ENCODE measurements around the gene SERINC4.
A peak's percentile ranks its signal among the peaks of the same experiment; 100 is the strongest.

SERINC4 gene

DNA sequence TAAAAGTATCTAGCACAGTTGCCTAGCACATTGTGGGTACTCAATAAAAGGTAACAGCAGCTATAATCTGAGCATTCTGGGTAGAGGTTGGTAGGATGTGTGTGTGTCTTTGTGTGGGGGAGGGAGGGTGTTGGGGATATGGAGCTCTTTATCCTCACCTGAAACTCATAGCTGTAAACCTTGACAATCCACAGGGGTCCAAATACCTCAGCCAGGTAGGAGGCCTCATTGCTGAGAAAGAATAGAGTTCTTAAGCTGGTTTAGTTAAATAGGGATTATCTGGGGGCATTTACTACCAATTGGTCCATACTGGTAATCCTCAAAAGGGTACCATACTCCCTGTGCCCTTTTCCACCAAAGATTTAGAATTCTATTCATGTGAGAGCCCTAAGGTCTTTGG, 4.0 kb downstream of the SERINC4 start:
- DNase-seq = no peak

DNA sequence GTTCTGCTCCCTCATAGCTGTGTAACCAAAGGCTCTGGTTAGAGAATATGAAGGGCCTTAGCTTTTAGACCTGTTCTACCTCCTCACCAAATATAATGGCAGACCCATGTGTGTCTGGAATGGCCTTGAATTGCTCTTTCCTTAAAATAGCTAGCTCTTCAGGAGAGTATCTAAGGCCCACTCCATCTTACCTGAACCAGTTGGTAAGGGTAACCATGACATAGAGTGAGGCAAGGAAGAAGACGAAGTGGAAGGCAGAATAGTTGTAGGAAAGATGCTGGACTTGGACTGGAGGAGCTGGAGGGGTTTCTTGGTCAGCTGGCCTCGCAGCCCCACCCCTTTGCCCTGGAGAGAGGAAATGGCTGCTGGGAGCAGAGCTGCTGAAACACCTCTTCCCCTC, 4.8 kb downstream of the SERINC4 start:
- DNase-seq = no peak

DNA sequence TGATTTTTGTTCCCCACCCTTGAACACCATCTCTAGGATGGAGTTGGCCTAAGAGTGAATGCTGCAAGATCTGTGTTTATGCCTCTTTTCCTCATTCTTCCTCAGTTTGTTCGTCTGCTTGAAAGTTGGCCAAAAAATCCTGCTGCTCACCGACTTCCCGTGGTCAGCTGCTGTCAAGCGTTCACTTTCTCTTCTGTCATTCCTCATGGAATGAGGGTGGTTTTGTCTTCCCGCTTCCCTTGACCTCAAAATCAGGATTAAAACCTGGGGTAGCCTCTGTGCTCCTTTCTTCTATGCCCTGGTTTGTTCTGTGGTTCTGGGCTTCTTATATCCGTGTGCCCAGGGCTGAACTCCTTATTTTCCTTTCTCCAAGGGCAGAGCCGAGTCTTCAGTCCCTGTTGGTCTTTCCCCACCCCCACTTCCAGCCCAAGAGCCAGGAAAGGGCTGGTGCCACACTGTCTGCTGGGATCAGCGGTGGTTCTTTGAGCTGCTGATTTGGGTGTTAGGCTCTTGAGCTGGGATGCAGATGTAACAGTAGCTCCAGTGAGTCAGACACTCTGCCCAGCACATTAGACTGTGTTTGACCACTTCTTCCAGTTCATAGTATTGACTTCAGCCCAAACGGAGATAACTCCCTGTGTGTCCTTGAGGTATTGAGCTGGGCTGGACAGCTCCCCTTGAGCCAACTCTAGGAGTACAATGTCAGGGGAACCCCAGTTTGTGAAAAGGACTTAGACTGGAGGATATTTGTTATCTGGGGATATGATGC, 5.6 kb downstream of the SERINC4 start:
- DNase-seq = no peak

DNA sequence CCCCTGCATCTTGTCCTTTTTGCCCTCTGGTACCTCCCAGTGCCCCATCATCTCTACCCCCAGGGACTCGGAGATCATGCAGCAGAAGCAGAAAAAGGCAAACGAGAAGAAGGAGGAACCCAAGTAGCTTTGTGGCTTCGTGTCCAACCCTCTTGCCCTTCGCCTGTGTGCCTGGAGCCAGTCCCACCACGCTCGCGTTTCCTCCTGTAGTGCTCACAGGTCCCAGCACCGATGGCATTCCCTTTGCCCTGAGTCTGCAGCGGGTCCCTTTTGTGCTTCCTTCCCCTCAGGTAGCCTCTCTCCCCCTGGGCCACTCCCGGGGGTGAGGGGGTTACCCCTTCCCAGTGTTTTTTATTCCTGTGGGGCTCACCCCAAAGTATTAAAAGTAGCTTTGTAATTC, 6.4 kb downstream of the SERINC4 start:
- DNase-seq = no peak

DNA sequence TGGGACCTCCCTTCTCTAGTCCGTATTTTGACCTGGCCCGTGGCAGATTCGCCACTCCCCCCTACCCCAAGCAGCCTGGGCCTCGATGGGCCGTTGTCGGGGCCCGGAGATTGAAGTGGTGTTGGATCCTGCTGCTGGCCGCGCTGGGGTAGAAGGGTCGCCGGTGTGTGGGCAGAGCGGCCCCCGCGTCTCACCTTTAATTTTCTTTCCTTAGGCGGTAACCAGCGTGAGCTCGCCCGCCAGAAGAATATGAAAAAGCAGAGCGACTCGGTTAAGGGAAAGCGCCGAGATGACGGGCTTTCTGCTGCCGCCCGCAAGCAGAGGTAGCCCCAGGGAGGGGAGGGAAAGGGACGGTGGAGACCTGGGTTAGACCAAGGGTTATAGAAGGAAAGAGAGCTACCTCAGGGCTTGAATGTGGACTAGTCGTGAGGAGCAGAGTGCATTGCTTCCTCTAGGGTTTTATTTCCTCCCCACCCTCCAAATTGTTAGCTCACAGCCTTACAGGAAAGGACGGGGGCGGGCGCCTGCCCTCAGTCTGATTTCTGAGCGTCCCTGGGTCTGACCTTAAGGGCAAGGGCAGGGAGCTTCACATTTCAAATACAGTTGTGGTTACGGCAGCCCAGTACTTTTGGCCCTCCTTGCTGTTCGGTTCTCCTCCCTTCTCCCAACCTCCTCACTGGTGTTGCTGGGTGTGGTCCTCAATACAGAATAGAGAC, 7.1 kb downstream of the SERINC4 start:
- DNase-seq = no peak

DNA sequence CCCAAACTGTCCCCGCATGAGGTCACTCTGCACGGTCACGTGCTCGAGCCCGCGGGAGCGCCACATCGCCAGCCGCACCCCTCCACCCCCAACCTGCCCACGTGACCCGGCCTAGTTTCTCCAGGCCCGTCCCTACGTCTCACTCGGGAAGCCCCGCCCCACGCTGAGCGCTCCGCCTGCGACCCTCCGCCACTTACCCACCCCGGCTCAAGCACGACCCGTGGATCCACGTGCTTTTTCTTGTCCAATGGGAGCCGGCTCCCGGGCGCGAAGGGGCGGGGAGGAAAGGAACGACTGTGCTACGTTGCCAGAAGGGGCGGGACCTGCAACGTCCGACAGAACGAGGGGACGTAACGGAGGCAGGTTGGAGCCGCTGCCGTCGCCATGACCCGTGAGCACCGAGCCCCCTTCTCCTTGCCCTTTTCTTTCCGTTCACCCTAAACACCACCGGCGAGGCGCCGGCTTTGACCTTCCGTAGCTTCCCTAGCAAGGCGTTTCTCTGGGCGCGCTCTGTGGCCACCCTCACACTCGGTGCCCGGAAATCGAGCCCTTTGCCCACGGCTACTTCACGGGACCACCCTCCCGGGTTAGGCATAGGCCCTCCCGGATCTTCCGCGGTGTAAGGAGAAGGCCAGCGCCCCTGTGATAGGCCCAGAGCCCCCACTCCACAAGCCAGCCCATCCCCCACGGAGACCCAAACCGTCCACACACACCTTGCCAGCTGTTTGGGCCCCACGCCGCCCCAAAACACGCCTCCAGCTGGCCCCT, 7.8 kb downstream of the SERINC4 start, which contains the start of gene SERF2:
Gene SERF2 (plus strand): TSS at position 328 of the 768 bp plus-strand sequence. CDS start 57 bp downstream, at position 385.
- DNase-seq = peak; percentile 90

DNA sequence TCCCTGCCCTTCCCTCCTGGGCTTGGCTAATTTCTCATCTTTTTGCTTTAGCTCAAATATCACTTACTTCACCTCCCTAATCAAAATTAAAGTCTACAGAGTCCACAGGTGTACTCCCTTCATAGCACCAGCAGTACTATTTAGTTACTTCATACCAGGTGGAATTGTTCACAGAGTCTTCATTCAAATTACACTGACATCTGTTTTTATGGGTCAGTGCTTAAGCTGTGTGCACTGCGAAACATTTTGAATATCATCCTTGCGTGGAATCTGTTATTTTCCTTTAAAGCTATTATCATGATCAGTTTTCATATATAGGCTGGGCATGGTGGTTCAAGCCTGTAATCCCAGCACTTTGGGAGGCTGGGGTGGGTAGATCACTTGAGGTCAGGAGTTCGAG, 10.6 kb downstream of the SERINC4 start:
- no peak for DNase-seq

DNA sequence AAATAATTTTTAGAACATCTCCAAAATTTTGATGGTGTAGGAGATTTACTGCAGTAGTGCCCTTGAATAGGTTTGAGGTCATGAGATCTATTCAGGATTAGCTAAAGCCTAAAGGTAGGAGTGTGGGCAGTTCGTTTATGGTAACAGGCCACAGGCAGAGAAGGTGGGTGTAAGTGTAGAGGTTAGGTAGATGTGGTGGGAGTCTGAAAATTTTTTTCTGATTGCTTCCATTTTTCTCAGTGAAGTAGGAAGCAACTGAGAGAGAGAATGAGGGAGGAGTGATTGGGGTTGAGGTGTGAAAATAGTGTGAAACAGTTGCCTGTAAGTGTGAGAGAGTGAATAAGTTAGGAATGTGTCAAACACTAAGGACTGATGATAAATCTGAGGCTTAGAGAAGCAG, 21.0 kb downstream of the SERINC4 start:
- DNase-seq = no peak

DNA sequence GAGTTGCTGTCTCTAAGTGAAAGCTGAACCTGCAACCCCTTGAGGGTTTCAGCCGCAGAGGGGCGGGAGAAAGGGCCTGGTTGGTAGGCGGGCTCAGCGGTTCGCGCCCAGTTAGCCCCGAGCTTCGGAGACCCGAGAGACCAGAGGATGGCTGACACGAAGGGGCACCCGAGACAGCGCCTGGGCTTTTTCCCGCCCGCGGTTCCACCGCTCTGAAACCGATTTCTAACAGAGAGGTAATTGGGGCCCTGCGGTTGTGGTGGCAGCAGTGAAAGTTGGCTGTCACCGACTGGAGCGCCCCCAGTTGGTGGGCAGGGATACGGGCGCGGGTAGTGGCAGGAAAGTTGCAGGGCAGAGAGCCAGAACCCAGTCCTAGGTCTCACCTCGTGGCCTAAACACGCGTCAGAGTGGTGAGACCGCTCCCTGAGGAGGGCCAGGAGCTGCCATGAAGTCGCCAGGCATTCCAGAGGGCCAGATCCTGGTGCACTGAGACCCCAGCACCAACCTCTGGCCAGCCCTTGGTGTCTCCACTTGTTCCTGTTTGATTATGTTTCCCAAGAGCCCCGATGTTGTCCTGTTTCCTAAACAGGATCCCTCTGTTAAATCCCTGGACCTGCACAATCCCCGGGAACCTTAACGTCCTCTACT, 22.6 kb downstream of the SERINC4 start:
- DNase-seq = peak; percentile 66

DNA sequence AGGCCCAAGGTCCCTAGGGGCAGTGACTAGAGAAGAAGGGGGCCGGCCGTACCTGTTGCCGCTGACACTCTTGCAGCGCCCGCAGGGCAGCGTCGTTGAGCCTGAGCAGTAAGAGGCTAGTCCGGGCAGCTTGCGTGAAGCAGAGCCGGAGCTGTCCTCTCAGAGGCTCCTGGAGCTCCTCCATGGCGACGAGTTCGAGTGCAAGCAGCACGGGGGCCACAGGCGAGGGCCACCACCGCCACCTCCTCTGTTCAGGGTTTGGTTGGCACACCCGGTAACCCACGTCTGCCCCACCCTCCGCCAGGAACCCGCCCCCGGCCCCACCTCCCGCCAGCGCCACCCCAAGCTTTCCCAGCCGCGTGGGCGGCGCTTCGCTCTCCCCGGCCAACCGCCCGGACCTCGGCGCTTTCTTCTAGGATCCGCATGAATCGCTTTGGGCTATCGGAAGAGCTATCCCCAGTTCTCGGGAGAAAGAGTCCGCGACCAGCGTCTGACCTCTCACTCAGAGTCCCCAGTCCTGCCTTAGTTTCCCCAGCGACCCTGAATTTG, 23.2 kb downstream of the SERINC4 start, which contains the start of gene ELL3:
Gene ELL3 (minus strand): TSS at position 249 of the 549 bp plus-strand sequence. CDS start 65 bp downstream, at position 184.
- peak; percentile 52 for DNase-seq

DNA sequence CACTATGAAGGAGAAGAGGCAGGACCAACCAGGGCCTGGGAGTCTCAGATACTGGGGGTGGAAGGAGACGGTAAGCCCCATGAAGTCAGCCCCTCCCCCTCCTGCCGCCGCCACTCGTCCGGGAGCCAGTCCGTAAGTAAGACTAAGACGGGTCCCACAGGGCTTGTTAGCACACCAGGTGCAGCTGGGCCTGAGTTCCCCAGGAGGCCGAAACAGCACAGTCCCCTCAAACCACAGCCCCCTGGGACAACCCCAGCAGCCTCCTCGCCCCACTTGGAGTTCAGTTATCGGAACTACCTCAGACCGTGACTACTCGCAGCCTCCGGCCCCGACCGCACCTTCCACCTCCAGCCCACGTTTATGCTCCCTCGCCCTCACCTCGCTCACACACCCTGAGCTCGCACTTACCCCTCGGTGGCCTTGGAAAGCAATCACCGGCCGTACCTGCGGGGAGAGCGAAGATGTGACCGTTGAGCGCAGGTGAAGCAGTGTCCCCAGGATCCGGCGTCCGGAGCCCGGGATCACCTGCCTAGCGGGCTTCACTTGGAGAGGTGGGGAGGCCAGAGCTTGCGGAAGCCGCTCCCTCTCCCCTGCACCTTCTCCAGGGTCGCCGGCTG, 23.8 kb downstream of the SERINC4 start:
- no peak for DNase-seq

DNA sequence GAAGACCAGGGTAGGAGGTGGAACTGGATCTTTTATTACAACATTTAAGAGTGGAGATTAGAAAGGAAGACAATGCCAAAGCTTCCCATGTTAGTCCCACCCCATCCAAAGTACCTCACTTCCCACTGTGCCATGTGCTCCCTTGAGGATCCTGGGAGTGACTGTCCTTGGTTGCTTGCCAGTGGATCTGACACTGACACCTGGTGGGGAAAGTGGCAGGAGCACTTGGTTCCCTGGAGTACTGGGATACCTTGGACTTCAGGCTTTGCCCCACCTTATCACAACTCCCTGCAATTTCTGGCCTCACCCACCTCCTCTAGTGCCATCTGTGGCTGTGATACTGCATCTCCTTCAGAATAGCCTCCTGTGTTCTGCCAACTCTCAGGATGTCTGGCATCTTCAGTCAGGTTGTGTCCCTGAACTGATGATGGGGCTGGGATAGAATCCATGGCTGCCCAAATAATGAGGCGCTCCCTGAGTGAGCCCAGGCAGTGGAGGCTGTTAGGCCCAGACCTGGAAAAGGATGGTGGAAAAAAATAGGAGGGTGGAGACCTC, 24.5 kb downstream of the SERINC4 start:
- peak; percentile 26 for DNase-seq

DNA sequence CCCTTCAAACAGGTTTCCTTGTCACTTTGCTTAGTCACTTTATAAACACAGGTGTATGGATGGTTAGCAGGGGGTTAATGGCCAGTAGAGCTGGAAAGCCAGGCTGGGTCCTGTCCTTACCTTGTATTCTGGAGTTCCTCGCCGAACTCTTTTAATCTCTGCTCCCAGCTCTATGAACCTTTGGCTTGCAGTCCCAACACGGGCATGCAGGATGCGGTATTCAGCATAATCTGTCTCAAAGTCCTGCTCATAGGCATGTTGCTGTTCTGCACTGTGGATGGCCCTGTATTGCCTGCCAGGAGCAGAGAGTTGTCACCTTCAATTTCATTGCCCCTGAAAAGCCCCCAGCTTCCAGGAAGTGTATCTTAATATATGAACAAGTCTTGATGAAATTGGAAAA, 26.0 kb downstream of the SERINC4 start:
- DNase-seq = no peak

DNA sequence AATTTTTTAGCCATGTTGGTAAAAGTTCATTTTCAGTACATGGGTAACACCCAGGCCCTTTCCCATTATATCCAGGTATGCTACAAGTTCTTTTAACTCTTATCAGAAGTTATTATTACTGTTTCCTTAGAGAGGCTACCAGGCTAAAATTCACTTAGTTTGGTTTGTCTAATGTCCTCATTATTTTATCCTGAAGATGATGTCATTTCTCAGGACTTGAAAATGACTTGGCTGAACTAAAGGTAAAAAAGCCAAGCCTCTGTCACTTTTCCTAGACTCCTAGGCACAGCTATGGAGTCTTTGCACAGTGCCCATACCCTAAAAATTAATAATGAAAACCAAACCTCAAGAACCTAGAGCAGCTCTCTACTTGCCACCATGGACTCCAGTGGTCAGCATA, 27.4 kb downstream of the SERINC4 start:
- no peak for DNase-seq

DNA sequence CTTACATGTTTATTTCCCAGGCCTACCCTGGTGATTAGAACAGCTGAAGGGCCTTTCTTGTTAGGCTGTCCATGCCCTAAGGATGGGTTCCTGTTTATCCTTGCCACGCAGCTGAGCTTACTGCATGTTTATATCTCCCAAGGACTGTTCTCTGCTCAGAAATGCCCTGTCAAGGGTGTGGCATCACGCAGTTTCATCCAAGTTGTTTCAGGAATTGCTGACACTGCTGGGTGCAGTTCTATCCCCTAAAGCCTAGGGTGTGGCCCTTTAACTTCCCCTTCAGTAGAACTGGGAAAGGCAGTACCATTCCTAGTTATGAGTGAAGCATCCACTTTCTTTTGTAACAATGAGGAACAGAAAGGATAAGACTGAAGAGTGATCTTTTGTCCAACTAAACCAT, 28.2 kb downstream of the SERINC4 start:
- DNase-seq = no peak

DNA sequence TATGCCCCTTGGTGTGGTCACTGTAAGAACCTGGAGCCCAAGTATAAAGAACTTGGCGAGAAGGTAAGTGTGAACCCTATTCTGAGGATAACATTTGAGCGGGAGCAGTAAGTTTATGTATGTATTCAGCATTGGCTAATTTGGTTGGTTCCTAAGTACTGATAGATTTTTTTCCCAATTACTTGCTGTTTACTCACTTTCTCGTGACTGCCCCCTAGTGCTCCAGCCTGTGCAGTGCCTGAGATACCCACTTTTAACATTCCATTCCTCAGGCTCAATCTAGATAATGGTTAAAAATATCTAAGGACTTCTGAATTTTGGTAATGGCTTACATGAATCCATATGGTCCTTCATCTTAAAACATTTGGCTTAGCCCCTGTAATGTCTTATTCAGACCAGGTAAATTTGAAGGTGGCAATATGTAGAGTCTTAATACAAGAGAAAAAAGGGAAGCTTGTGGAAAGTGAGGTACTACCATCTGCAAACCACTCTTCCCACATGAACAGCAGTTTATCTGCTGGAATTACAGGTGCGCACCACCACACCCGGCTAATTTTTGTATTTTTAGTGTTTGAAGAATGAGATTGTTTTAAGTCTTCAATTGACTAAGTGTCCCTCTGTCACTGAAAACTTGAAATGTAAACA, 30.3 kb downstream of the SERINC4 start:
- DNase-seq = no peak

DNA sequence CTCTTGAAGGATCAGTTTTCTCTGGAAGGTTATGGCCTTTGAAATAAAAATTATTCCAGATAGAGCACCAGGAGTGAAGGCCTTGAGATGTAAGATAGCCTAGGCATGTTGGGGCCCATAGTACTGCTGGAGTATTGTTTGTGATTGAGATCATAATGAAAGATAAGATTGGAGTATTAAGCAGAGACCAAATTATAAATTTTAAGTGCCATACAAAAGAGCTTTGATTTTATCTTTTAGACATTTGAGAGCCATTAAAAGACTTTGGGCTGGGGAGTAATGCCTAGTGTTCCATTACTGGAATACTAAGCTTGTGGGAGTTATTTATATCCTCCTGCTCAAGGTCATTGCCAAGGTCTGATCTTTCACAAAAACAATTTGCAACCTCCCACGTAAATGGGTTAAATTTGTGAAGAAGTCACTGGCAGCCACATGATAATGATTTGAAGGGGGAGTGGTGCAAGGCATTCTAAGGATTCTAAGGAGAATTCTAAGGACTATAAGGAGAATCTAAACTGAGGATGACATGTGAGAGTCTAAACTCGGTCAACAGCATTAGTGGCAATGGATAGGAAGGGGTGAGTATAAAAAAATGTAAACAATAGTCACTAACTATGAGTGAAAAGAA, 36.1 kb downstream of the SERINC4 start:
- no peak for DNase-seq

DNA sequence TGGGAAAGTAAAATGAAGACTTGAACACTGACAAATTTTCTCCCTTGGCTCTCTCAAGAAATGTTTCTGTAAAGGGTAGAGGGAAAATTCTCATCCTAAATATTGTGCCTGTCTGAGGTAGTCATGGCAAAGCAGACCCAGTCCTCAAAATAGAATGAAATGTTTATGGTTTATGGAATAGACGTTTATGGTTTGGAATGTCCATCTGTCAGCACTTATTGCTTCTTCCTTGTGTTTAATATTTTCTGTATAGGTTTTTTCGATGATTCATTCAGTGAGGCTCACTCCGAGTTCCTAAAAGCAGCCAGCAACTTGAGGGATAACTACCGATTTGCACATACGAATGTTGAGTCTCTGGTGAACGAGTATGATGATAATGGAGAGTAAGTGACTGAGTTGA, 37.2 kb downstream of the SERINC4 start:
- no peak for DNase-seq

DNA sequence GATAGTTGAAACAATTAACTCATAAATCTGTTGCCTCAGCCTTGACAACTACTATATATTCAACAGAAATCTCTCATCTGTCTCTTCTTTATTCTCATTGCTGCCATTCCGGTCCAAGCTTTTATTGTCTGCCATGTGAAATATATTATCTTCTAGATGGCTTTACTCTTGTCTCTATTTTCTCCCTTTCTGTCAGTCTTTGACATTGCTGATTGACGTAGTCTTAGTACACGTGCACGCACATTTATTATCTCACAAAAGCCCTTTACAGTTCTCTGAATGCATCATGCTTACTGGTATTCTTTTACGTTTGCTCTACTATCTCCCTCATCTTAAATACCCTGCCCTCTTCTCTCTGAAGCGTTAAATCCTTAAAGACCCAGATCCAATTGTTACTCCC, 48.1 kb downstream of the SERINC4 start:
- DNase-seq = no peak

DNA sequence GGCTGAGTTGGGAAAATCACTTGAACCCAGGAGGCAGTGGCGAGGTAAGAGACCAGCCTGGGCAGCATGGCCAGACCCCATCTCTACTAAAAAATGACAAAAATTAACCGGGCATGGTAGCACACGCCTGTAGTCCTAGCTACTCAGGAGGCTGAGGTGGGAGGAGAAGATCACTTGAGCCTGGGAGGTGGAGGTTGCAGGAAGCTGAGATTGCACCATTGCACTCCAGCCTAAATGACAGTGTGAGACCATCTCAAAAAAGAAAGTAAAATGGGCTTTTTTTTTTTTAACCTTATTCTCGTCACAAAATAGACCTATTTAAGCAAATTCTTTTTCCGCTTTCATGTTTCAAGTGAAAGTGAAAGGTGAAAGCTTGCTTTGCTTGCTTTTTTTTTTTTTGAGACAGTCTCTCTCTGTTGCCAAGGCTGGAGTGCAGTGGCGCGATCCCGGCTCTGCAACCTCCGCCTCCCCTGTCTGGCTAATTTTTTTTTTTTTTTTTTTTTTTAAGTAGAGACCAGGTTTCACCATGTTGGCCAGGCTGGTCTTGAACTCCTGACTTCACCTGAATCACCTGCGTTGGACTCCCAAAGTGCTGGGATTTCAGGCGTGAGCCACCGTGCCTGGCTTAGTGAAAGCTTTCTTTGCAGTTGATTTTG, 50.2 kb downstream of the SERINC4 start:
- no peak for DNase-seq

Measured in DMS 273 treated with DMSO at 0.1 percent for 48 hours (cell line).